Astrocyte (in vitro differentiated cells and primary cell): Measurements from ENCODE around the gene RYR2.

Experiments
- CTCF ChIP-seq: IDR thresholded peaks from 2 replicates; pipeline ENCODE4 v1.5.1; 2011; ENCODE audit warnings: low read depth, mild to moderate bottlenecking, inconsistent platforms, low read length, moderate library complexity; ENCODE audit not compliant: insufficient read depth
- EZH2 ChIP-seq: IDR thresholded peaks from 2 replicates; pipeline ENCODE4 v1.6.1; 2012; ENCODE audit warnings: mild to moderate bottlenecking, low read length, inconsistent platforms; ENCODE audit not compliant: insufficient read depth

GRCh38 chr1:237879195-237879594, 837.2 kb downstream of the RYR2 start:
- TF ChIP-seq EZH2, result no peak
- TF ChIP-seq CTCF, result no peak
